Measurements from ENCODE around the gene IGFL2.

GRCh38 chr19:46181388-46181779 lies 33.3 kb downstream of the IGFL2 start:
- TF ChIP-seq EZH2 (IDR thresholded peaks at IDR 0.05) (no peak), POLR2AphosphoS5 (IDR thresholded peaks at IDR 0.05; ENCODE audit: borderline replicate concordance, low read depth, low read length) (no peak), FOXP2 (optimal IDR thresholded peaks at IDR 0.05; ENCODE audit: control extremely low read depth, extremely low read length, insufficient read depth) (no peak)

Measured in SK-N-MC (cell line).